Liver (tissue), 9 donors: ENCODE measurements around the gene KRT4. TPM values are rescaled to one million over a fixed set of nuclear protein-coding genes. Genes with fewer than 3 reads are reported as not detected.

Experiments
- DNase-seq: peaks from one replicate; pipeline ENCODE4 v3.0.0-alpha.2; 2017; ENCODE audit warnings: low spot score
- H3K27ac ChIP-seq, 2 donors: one replicate each; pipeline ENCODE4 v1.7.0; 2013; ENCODE audit warnings: inconsistent platforms in 2 of 2, low read length in 2 of 2, control low read depth in 1 of 2, low read depth in 1 of 2, mild to moderate bottlenecking in 1 of 2
- H3K27me3 ChIP-seq, 4 donors: one replicate each; pipeline versions ENCODE4 v1.6.1 to v1.7.0; 2013; ENCODE audit warnings: low read length in 3 of 4, inconsistent platforms in 1 of 4, mild to moderate bottlenecking in 1 of 4, moderate library complexity in 1 of 4; ENCODE audit not compliant: control insufficient read depth in 4 of 4, insufficient read depth in 4 of 4
- H3K36me3 ChIP-seq, 4 donors: one replicate each; pipeline versions ENCODE4 v1.6.1 to v1.7.0; 2013; ENCODE audit warnings: low read length in 3 of 4, mild to moderate bottlenecking in 3 of 4, low read depth in 1 of 4, moderate library complexity in 1 of 4; ENCODE audit not compliant: control insufficient read depth in 4 of 4, insufficient read depth in 3 of 4
- H3K4me1 ChIP-seq, 4 donors: one replicate each; pipeline versions ENCODE4 v1.6.1 to v1.7.0; 2013; ENCODE audit warnings: low read length in 3 of 4, mild to moderate bottlenecking in 3 of 4, moderate library complexity in 1 of 4; ENCODE audit not compliant: control insufficient read depth in 4 of 4, insufficient read depth in 4 of 4
- H3K4me3 ChIP-seq, 3 donors: one replicate each; pipeline versions ENCODE4 v1.6.1 to v1.7.0; 2013; ENCODE audit warnings: low read length in 3 of 3, control low read depth in 1 of 3, low read depth in 1 of 3, mild to moderate bottlenecking in 1 of 3
- H3K9ac ChIP-seq, 2 donors: one replicate each; pipeline ENCODE4 v1.7.0; 2013; ENCODE audit warnings: low read length in 2 of 2, mild to moderate bottlenecking in 2 of 2, moderate library complexity in 2 of 2, control low read depth in 1 of 2, low read depth in 1 of 2
- H3K9me3 ChIP-seq, 4 donors: one replicate each; pipeline versions ENCODE4 v1.6.1 to v1.7.0; 2013; ENCODE audit warnings: low read length in 3 of 4; ENCODE audit not compliant: control insufficient read depth in 4 of 4
- EGR1 ChIP-seq, 2 donors: IDR thresholded peaks; 2 replicates each; pipeline ENCODE4 v1.6.1; 2016 to 2018; ENCODE audit warnings: antibody characterized with exemption in 2 of 2, low read depth in 2 of 2
- FOXA1 ChIP-seq: IDR thresholded peaks from 2 replicates; pipeline ENCODE4 v1.6.1; 2016; ENCODE audit warnings: antibody characterized with exemption
- FOXA2 ChIP-seq: IDR thresholded peaks from 2 replicates; pipeline ENCODE4 v1.6.1; 2016; ENCODE audit warnings: antibody characterized with exemption
- GABPA ChIP-seq, 2 donors: IDR thresholded peaks in 1 of 2; conservative IDR thresholded peaks in 1 of 2; 2 replicates each; pipeline ENCODE4 v1.6.1; 2016; ENCODE audit warnings: antibody characterized with exemption in 2 of 2, mild to moderate bottlenecking in 1 of 2, moderate library complexity in 1 of 2
- HNF4A ChIP-seq, 2 donors: conservative IDR thresholded peaks; 2 replicates each; pipeline ENCODE4 v1.6.1; 2016; ENCODE audit warnings: antibody characterized with exemption in 2 of 2, mild to moderate bottlenecking in 2 of 2
- HNF4G ChIP-seq: IDR thresholded peaks from 2 replicates; pipeline ENCODE4 v1.6.1; 2016; ENCODE audit warnings: antibody characterized with exemption
- JUND ChIP-seq, 2 donors: IDR thresholded peaks; 2 replicates each; pipeline ENCODE4 v1.6.1; 2016; ENCODE audit warnings: antibody characterized with exemption in 2 of 2
- NR2F2 ChIP-seq: IDR thresholded peaks from 2 replicates; pipeline ENCODE4 v1.6.1; 2016; ENCODE audit warnings: antibody characterized with exemption
- RAD21 ChIP-seq, 2 donors: IDR thresholded peaks; 2 replicates each; pipeline ENCODE4 v1.6.1; 2016; ENCODE audit warnings: antibody characterized with exemption in 2 of 2, mild to moderate bottlenecking in 2 of 2
- SP1 ChIP-seq: IDR thresholded peaks from 2 replicates; pipeline ENCODE4 v1.6.1; 2018; ENCODE audit warnings: antibody characterized with exemption, mild to moderate bottlenecking
- TAF1 ChIP-seq: conservative IDR thresholded peaks from 2 replicates; pipeline ENCODE4 v1.6.1; 2016; ENCODE audit warnings: antibody characterized with exemption, mild to moderate bottlenecking
- YY1 ChIP-seq: IDR thresholded peaks from 2 replicates; pipeline ENCODE4 v1.6.1; 2016; ENCODE audit warnings: antibody characterized with exemption, mild to moderate bottlenecking
- WGBS: extraction: QIAGEN DNeasy Blood & Tissue Kit; methylation state at CpG from one replicate; pipeline ENCODE4 v1.1.7; 2013; 5-methylcytosine and 5-hydroxymethylcytosine counted together
- polyA plus RNA-seq, 2 donors: library from polyadenylated mRNA; stranded (reverse) in 1 of 2; unstranded in 1 of 2; fragments of 200-250 nt in 1 of 2; fragments of >200 nt in 1 of 2; fragmentation: Nextera tagmentation in 1 of 2; extraction: Ambion mirVana in 1 of 2; gene quantifications; one replicate each; pipeline versions ENCODE4 v1.2.1 to v1.2.3, GENCODE V29; 2013 to 2015
- total RNA-seq, 2 donors: library from RNA; depleted of rRNA; stranded (reverse); fragments of >200 nt; gene quantifications; one replicate each; pipeline ENCODE4 v1.2.3, GENCODE V29; 2014
- TF ChIP-seq, protein P1 (sequence below): IDR thresholded peaks from 2 replicates; pipeline ENCODE4 v1.6.1; 2016; ENCODE audit warnings: antibody characterized with exemption
- TF ChIP-seq, protein P2 (sequence below): IDR thresholded peaks from 2 replicates; pipeline ENCODE4 v1.6.1; 2016; ENCODE audit warnings: antibody characterized with exemption
- TF ChIP-seq, protein P3 (sequence below): IDR thresholded peaks from 2 replicates; pipeline ENCODE4 v1.6.1; 2016; ENCODE audit warnings: antibody characterized with exemption, mild to moderate bottlenecking
- TF ChIP-seq, protein P4 (sequence below): fragments of 150-350 bp; IDR thresholded peaks from 2 replicates; pipeline ENCODE4 v1.5.1; 2017; ENCODE audit warnings: improper control_type of control experiment, low read depth, low read length; ENCODE audit not compliant: missing input control
- TF ChIP-seq, protein P5 (sequence below): IDR thresholded peaks from 2 replicates; pipeline ENCODE4 v1.6.1; 2016; ENCODE audit warnings: antibody characterized with exemption
- donor health status: healthy.
- donor health status: healthy.
- donor health status: healthy.
- donor health status: healthy.
- donor health status: healthy.

KRT4 gene
- total and polyA plus RNA-seq, 4 donors: 0.05 to 0.23 TPM; not detected in 2

DNA sequence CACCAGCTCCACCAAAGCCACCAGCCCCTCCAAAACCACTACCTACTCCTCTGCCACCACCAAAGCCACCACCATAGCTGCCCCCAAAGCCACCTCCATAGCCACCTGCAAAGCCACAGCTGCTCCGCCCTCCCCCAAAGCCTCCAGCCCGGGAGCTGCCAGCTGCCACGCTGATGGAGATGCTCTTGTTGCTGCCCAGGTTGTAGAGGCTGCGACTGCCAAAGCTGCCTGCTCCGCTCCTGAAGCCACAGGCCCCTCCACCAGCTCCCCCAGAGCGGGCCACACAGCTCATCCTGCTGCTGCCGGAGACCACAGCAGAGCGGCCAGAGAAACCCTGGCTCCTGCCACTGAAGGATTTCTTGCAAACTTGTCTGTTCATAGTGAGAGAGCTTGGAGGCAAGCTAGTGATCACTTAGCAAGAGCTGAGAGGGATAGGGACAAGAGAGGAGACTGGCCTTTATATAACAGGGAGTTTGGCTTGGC, 37.0 kb downstream of the KRT4 start, which contains the start of gene KRT76:
TSS of gene KRT76 (minus strand) at position 433 of the 483 bp plus-strand sequence. CDS start at position 379, 54 bp downstream.
- H3K27me3 ChIP-seq: no peaks in the 10 kb centered on the region

DNA sequence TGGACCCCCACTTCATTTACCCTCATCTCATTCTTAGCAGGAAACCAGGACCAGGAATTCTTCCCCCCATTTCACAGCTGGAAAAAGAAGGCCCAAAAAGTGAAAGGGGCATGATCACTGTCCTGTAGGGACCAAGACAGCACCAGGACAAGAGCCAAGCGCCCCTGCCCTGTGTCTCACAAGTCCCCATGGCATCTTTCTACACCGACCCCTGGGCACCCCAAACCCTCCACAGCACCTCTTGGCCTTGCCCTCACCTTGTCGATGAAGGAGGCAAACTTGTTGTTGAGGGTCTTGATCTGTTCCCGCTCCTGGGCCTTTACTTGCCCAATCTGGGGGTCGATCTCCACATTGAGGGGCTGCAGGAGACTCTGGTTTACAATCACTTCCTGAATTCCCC, 37.5 kb downstream of the KRT4 start:
- Histone ChIP-seq H3K9me3 (no peaks in the 10 kb centered on the region), H3K27ac (no peak overlapping the region), H3K4me1 (no peaks in the 10 kb centered on the region), H3K36me3 (no peaks in the 10 kb centered on the region), H3K4me3 (no peak overlapping the region), H3K9ac (no peak overlapping the region), H3K27me3 (no peaks in the 10 kb centered on the region)
- no peak for DNase-seq
- 85% methylated on average over 5 of the region's 5 CpGs for WGBS
- TF ChIP-seq EGR1 (IDR thresholded peaks at IDR 0.05; ENCODE audit: low read depth in 2 of 2): no peak
- TF ChIP-seq HNF4G: no peak
- TF ChIP-seq, protein P1, sequence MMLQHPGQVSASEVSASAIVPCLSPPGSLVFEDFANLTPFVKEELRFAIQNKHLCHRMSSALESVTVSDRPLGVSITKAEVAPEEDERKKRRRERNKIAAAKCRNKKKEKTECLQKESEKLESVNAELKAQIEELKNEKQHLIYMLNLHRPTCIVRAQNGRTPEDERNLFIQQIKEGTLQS: no peak
- TF ChIP-seq, protein P2, sequence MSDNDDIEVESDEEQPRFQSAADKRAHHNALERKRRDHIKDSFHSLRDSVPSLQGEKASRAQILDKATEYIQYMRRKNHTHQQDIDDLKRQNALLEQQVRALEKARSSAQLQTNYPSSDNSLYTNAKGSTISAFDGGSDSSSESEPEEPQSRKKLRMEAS: no peak
- TF ChIP-seq JUND (IDR thresholded peaks at IDR 0.05): no peak
- TF ChIP-seq RAD21 (IDR thresholded peaks at IDR 0.05): no peak
- TF ChIP-seq, protein P3, sequence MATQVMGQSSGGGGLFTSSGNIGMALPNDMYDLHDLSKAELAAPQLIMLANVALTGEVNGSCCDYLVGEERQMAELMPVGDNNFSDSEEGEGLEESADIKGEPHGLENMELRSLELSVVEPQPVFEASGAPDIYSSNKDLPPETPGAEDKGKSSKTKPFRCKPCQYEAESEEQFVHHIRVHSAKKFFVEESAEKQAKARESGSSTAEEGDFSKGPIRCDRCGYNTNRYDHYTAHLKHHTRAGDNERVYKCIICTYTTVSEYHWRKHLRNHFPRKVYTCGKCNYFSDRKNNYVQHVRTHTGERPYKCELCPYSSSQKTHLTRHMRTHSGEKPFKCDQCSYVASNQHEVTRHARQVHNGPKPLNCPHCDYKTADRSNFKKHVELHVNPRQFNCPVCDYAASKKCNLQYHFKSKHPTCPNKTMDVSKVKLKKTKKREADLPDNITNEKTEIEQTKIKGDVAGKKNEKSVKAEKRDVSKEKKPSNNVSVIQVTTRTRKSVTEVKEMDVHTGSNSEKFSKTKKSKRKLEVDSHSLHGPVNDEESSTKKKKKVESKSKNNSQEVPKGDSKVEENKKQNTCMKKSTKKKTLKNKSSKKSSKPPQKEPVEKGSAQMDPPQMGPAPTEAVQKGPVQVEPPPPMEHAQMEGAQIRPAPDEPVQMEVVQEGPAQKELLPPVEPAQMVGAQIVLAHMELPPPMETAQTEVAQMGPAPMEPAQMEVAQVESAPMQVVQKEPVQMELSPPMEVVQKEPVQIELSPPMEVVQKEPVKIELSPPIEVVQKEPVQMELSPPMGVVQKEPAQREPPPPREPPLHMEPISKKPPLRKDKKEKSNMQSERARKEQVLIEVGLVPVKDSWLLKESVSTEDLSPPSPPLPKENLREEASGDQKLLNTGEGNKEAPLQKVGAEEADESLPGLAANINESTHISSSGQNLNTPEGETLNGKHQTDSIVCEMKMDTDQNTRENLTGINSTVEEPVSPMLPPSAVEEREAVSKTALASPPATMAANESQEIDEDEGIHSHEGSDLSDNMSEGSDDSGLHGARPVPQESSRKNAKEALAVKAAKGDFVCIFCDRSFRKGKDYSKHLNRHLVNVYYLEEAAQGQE: no peak

More for the DNA sequence above, 37.0 kb downstream of the KRT4 start, which contains the start of gene KRT76:
- H3K27ac ChIP-seq: no peak within 1 kb of the TSS
- H3K9me3 ChIP-seq: no peaks in the 10 kb centered on the region
- no peak for DNase-seq
- H3K4me3 ChIP-seq: no peak within 1 kb of the TSS
- no peaks in the 10 kb centered on the region for H3K36me3 ChIP-seq
- no peak within 1 kb of the TSS for H3K9ac ChIP-seq
- TF ChIP-seq HNF4A (conservative IDR thresholded peaks at IDR 0.05) (no peak), TAF1 (no peak), HNF4G (no peak), EGR1 (IDR thresholded peaks at IDR 0.05; ENCODE audit: low read depth in 2 of 2) (no peak), YY1 (no peak), RAD21 (IDR thresholded peaks at IDR 0.05) (no peak), GABPA (IDR thresholded peaks at IDR 0.05 in 1 of 2, conservative IDR thresholded peaks at IDR 0.05 in 1 of 2) (no peak), NR2F2 (no peak), FOXA1 (no peak), FOXA2 (no peak), SP1 (no peak), JUND (IDR thresholded peaks at IDR 0.05) (no peak)
- TF ChIP-seq, protein P1: no peak
- TF ChIP-seq, protein P3: no peak
- TF ChIP-seq, protein P4, sequence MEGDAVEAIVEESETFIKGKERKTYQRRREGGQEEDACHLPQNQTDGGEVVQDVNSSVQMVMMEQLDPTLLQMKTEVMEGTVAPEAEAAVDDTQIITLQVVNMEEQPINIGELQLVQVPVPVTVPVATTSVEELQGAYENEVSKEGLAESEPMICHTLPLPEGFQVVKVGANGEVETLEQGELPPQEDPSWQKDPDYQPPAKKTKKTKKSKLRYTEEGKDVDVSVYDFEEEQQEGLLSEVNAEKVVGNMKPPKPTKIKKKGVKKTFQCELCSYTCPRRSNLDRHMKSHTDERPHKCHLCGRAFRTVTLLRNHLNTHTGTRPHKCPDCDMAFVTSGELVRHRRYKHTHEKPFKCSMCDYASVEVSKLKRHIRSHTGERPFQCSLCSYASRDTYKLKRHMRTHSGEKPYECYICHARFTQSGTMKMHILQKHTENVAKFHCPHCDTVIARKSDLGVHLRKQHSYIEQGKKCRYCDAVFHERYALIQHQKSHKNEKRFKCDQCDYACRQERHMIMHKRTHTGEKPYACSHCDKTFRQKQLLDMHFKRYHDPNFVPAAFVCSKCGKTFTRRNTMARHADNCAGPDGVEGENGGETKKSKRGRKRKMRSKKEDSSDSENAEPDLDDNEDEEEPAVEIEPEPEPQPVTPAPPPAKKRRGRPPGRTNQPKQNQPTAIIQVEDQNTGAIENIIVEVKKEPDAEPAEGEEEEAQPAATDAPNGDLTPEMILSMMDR: no peak
- TF ChIP-seq, protein P5, sequence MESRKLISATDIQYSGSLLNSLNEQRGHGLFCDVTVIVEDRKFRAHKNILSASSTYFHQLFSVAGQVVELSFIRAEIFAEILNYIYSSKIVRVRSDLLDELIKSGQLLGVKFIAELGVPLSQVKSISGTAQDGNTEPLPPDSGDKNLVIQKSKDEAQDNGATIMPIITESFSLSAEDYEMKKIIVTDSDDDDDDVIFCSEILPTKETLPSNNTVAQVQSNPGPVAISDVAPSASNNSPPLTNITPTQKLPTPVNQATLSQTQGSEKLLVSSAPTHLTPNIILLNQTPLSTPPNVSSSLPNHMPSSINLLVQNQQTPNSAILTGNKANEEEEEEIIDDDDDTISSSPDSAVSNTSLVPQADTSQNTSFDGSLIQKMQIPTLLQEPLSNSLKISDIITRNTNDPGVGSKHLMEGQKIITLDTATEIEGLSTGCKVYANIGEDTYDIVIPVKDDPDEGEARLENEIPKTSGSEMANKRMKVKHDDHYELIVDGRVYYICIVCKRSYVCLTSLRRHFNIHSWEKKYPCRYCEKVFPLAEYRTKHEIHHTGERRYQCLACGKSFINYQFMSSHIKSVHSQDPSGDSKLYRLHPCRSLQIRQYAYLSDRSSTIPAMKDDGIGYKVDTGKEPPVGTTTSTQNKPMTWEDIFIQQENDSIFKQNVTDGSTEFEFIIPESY: no peak
- no peaks in the 10 kb centered on the region for H3K4me1 ChIP-seq
- 86% methylated on average over 8 of the region's 8 CpGs for WGBS
